AG04450 (cell line): ENCODE measurements around the gene MSH4. TPM values are rescaled to one million over a fixed set of nuclear protein-coding genes. Genes with fewer than 3 reads are reported as not detected.
"Not testable (repeated sequence)": the region's sequence is repeated elsewhere in the genome, so short reads cannot be mapped to it uniquely, and the experiment has no call there.

Experiments
- CTCF ChIA-PET: fragments of 300-600, 350-600 bp; formaldehyde crosslinking; extraction: SDS; loops from one replicate; lab custom pipeline; 2022; ENCODE audit warnings: antibody characterized with exemption, inconsistent platforms; lab: Charles Lee
- POLR2A ChIA-PET: fragments of 350-600 bp; formaldehyde crosslinking; extraction: SDS; loops from one replicate; lab custom pipeline; 2021; ENCODE audit warnings: antibody characterized with exemption, inconsistent platforms; lab: Yijun Ruan, JAX
- DNase-seq: peaks from one replicate; pipeline ENCODE4 v3.0.0-alpha.2; 2011; ENCODE audit warnings: low read depth, low spot score
- H3K27ac ChIP-seq: one replicate; pipeline ENCODE4 v1.5.1; 2012; ENCODE audit warnings: low read depth, low read length, control low read depth
- H3K27me3 ChIP-seq: one replicate; pipeline ENCODE4 v1.6.0; 2012; ENCODE audit warnings: low read length; ENCODE audit not compliant: control insufficient read depth, insufficient read depth
- H3K4me3 ChIP-seq: 2 replicates; pipeline ENCODE4 v1.5.1; 2011; ENCODE audit warnings: mild to moderate bottlenecking, low read depth, low read length, control low read depth
- H3K9me3 ChIP-seq: 2 replicates; pipeline ENCODE4 v1.5.1; 2012; ENCODE audit warnings: low read length; ENCODE audit not compliant: control insufficient read depth, insufficient read depth
- polyA plus RNA-seq: library from polyadenylated mRNA; depleted of rRNA; stranded (reverse); fragments of >200 nt; gene quantifications from 2 replicates; pipeline ENCODE4 v1.2.3, GENCODE V29; 2011
- TF ChIP-seq, protein P1 (sequence below): IDR thresholded peaks from 2 replicates; pipeline ENCODE4 v1.5.1; 2011; ENCODE audit warnings: low read depth, low read length, control low read depth, inconsistent platforms

MSH4 gene
- polyA plus RNA-seq, 1 experiment = 0.04 TPM

DNA sequence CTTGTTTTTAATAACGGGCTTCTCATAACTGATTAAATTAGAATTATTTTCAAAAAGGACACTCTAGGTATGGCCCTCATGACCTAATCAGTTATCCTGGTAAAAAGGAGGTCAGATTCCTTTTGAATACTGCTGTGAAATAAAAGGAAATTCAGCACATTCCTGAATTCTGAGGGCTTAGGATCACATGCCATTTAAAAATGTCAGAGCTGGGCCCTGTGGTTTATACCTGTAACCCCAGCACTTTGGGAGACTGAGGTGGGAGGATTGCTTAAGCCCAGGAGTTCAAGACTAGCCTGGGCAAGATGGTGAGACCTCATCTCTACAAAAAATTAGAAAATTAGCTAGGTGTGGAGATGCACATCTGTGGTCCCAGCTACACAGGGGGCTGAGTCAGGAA, 28.7 kb upstream of the MSH4 start:
- POLR2A ChIA-PET = interaction anchor here (2.2 kb wide), 1 partner anchor 18 kb away, joined by 6 read pairs; the partner anchor contains the start of gene RABGGTB

DNA sequence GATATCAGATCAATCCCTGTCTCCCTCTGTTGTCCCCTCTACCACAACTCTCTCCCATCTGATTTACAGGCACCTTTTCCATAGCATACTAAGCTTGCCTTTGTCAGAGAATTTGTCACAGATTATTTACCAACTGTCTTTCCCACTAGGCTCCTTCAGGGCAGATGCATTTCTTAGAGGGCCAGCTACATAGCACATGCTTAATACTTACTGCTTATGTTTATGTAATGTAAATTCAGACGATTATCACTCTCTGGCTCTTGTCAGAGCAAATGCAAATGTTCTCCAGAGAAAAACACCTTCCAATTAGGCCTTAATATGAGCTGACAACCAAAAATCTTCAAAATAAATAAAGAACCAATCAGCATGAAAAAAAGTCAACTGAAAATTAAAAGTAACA, 25.9 kb upstream of the MSH4 start:
- TF ChIP-seq, protein P1, sequence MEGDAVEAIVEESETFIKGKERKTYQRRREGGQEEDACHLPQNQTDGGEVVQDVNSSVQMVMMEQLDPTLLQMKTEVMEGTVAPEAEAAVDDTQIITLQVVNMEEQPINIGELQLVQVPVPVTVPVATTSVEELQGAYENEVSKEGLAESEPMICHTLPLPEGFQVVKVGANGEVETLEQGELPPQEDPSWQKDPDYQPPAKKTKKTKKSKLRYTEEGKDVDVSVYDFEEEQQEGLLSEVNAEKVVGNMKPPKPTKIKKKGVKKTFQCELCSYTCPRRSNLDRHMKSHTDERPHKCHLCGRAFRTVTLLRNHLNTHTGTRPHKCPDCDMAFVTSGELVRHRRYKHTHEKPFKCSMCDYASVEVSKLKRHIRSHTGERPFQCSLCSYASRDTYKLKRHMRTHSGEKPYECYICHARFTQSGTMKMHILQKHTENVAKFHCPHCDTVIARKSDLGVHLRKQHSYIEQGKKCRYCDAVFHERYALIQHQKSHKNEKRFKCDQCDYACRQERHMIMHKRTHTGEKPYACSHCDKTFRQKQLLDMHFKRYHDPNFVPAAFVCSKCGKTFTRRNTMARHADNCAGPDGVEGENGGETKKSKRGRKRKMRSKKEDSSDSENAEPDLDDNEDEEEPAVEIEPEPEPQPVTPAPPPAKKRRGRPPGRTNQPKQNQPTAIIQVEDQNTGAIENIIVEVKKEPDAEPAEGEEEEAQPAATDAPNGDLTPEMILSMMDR = no peak
- H3K27me3 ChIP-seq = no peaks in the 10 kb centered on the region
- ChIA-PET CTCF (no interaction called here), POLR2A (no interaction called here)
- H3K4me3 ChIP-seq = no peak overlapping the region
- H3K27ac ChIP-seq = no peak overlapping the region
- H3K9me3 ChIP-seq = no peaks in the 10 kb centered on the region
- no peak for DNase-seq

More for the DNA sequence above, 28.7 kb upstream of the MSH4 start:
- H3K27ac ChIP-seq = no peak overlapping the region
- no peak overlapping the region for H3K4me3 ChIP-seq
- TF ChIP-seq, protein P1 = no peak
- H3K9me3 ChIP-seq = no peaks in the 10 kb centered on the region
- no peaks in the 10 kb centered on the region for H3K27me3 ChIP-seq
- no peak for DNase-seq
- CTCF ChIA-PET = interaction anchor here (0.5 kb wide), 1 partner anchor 17 kb away, joined by 3 read pairs; no protein-coding TSS in a partner anchor

DNA sequence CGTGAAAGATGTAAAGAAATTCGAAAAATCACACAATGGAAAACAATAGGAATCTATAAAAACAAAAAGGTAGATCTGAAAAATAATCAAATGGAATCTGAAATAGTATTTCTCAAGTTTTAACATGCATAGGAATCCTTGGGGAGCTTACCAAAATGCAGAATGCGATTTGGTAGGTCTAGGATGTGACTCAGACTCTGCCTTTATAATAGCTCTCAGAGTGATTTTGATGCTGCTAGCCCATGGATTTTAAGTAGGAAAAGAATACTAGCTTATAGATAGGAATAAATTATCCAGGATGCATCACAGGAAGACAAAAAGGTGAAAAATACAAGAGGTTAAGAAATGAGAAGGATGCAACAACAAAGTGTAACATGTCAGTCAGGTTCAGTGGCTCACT, 24.7 kb upstream of the MSH4 start:
- TF ChIP-seq, protein P1 = no peak
- no peak for DNase-seq
- H3K27ac ChIP-seq = no peak overlapping the region
- ChIA-PET CTCF (no interaction called here), POLR2A (no interaction called here)
- no peak overlapping the region for H3K4me3 ChIP-seq
- H3K27me3 ChIP-seq = no peaks in the 10 kb centered on the region
- H3K9me3 ChIP-seq = no peaks in the 10 kb centered on the region

DNA sequence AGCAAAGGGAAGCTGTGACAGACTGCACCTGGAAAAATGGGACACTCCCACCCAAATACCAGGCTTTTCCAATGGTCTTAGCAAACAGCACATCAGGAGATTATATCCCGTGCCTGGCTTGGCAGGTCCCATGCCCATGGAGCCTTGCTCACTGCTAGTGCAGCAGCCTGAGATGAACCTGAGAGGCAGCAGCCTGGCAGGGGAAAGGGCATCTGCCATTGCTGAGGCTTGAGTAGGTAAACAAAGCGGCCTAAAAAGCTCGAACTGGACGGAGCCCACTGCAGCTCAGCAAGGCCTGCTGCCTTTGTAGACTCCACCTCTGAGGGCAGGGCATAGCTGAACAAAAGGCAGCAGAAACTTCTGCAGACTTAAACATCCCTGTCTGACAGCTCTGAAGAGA, 18.9 kb upstream of the MSH4 start:
- H3K4me3 ChIP-seq, DNase-seq, CTCF ChIA-PET, H3K9me3 ChIP-seq, H3K27me3 ChIP-seq, H3K27ac ChIP-seq, POLR2A ChIA-PET: not testable (repeated sequence)

DNA sequence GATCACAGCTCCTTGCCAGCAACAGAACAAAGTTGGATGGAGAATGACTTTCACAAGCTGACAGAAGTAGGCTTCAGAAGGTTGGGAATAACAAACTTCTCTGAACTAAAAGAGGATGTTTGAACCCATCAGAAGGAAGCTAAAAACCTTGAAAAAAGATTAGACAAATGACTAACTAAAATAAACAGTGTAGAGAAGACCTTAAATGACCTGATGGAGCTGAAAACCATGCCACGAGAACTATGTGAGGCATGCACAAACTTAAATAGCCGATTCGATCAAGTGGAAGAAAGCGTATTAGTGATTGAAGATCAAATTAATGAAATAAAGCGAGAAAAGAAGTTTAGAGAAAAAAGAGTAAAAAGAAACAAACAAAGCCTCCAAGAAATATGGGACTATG, 18.0 kb upstream of the MSH4 start:
- DNase-seq, H3K4me3 ChIP-seq, H3K27ac ChIP-seq, H3K9me3 ChIP-seq, CTCF ChIA-PET, POLR2A ChIA-PET, H3K27me3 ChIP-seq: not testable (repeated sequence)

DNA sequence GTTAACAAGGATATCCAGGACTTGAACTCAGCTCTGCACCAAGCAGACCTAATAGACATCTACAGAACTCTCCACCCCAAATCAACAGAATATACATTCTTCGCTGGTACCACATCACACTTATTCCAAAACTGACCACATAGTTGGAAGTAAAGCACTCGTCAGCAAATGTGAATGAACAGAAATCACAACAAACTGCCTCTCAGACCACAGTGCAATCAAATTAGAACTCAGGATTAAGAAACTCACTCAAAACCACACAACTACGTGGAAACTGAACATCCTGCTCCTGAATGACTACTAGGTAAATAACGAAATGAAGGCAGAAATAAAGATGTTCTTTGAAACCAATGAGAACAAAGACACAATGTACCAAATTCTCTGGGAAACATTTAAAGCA, 16.5 kb upstream of the MSH4 start:
- H3K4me3 ChIP-seq, H3K27ac ChIP-seq, H3K27me3 ChIP-seq, DNase-seq, POLR2A ChIA-PET, CTCF ChIA-PET, H3K9me3 ChIP-seq: not testable (repeated sequence)

DNA sequence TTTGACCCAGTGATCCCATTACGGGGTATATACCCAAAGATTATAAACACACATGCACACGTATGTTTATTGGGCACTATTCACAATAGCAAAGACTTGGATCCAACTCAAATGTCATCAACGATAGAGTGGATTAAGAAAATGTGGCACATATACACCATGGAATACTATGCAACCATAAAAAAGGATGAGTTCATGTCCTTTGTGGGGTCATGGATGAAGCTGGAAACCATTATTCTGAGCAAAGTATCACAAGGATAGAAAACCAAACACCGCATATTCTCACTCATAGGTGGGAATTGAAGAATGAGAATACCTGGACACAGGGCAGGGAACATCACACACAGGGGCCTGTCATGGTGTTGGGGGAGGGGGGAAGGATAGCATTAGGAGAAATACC, 12.8 kb upstream of the MSH4 start:
- H3K9me3 ChIP-seq, DNase-seq, POLR2A ChIA-PET, H3K27ac ChIP-seq, H3K27me3 ChIP-seq, CTCF ChIA-PET, H3K4me3 ChIP-seq: not testable (repeated sequence)
